K562 (cell line): Measurements from ENCODE around the gene GPR152. TPM values are rescaled to one million over a fixed set of nuclear protein-coding genes. Genes with fewer than 3 reads are reported as not detected.

Experiments
- CREB1 ChIP-seq, 2 experiments: sonication (generic) in 1 of 2; formaldehyde crosslinking in 1 of 2; IDR thresholded peaks; 2 replicates each; pipeline versions ENCODE4 v1.6.1 to v1.8.0; 2012 to 2022; ENCODE audit warnings: inconsistent platforms in 1 of 2, mild to moderate bottlenecking in 1 of 2, missing genetic modification reagents in 1 of 2, moderate library complexity in 1 of 2
- FOXK2 ChIP-seq, 2 experiments: fragments of 450-650 bp; IDR thresholded peaks in 1 of 2; conservative IDR thresholded peaks in 1 of 2; 2 replicates each; pipeline ENCODE4 v1.6.1; 2016; ENCODE audit warnings: low read depth in 2 of 2, mild to moderate bottlenecking in 1 of 2
- SNIP1 ChIP-seq: fragments of 450-650 bp; IDR thresholded peaks from 2 replicates; pipeline ENCODE4 v1.7.1; 2017; ENCODE audit warnings: low read depth, mild to moderate bottlenecking
- polyA plus RNA-seq, 8 experiments: library from polyadenylated mRNA; depleted of rRNA in 4 of 8; stranded (reverse) in 5 of 8; unstranded in 3 of 8; fragments of >200 nt; fragmentation: Nextera tagmentation in 2 of 8; fragmentation: Illumina TruSeq in 1 of 8; extraction: Ambion mirVana in 2 of 8; extraction: Trizol in 1 of 8; gene quantifications; 2 replicates each; pipeline versions ENCODE4 v1.2.1 to v1.2.3, GENCODE V29; 2011 to 2014; ENCODE audit warnings: inconsistent platforms in 1 of 8, missing spikeins in 1 of 8
- total RNA-seq, 7 experiments: library from RNA; depleted of rRNA in 6 of 7; stranded (reverse); fragments of >200 nt in 6 of 7; fragmentation: Illumina TruSeq in 2 of 7; extraction: Trizol in 2 of 7; gene quantifications; 2 replicates each; pipeline versions ENCODE4 v1.2.1 to v1.2.3, GENCODE V29; 2011 to 2021; ENCODE audit warnings: low replicate concordance in 1 of 7
- TF ChIP-seq, protein P1 (sequence below), 2 experiments: fragments of 450-650 bp; formaldehyde crosslinking in 1 of 2; IDR thresholded peaks; 2 replicates each; pipeline versions ENCODE4 v1.4.0 to v1.6.1; 2014 to 2020; ENCODE audit warnings: mild to moderate bottlenecking in 2 of 2, borderline replicate concordance in 1 of 2, low read depth in 1 of 2
- TF ChIP-seq, protein P2 (sequence below): sonication (generic); formaldehyde crosslinking; IDR thresholded peaks from 2 replicates; pipeline ENCODE4 v1.8.1; 2023; ENCODE audit warnings: mild to moderate bottlenecking, missing genetic modification reagents

GPR152 gene
- total and polyA plus RNA-seq, 9 of the 15 experiments (the other 6 are each of a cell fraction or from before 2014, with no cell fraction given): not detected

DNA sequence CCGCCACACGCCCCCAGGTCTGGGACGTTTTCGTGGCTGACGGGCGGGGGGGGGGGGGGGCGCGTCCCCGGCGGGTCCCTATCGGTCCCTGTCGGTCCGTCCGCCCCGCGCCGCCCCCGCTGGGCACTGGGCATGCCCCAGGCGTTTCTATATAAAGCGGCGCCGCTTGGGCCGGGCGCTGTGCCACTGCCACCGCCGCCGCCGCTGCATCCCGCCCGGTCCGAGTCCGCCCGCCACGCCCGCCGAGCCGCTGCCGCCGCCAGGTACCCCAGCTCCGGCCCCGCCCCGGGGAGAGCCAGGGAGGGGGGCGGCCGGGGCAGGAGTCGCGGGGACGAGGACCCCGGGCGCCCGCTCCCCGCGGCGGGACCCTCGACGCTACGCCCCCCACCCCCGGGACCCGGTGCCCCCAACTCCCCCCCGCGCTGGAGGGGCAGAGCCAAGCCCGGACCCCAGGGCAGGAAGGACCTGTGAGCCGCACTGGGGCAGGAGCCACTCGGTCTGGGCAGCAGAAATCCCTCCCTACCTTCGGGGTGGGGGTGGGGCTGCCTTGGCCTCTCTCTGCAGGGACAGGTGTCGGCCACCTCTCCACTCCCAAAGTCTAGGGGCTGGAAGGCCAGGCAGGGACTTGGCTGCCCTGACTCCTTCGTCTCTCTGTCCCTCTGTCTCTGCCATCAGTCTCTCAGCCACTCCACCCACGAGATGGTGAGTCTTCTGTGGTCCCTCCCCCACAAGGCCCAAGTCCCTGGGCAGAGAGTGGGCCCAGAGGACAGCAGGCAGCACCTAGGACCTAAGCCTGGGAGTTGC lies 36.8 kb downstream of the GPR152 start, which contains the start of gene CARNS1 (continued):
- TF ChIP-seq, protein P1, sequence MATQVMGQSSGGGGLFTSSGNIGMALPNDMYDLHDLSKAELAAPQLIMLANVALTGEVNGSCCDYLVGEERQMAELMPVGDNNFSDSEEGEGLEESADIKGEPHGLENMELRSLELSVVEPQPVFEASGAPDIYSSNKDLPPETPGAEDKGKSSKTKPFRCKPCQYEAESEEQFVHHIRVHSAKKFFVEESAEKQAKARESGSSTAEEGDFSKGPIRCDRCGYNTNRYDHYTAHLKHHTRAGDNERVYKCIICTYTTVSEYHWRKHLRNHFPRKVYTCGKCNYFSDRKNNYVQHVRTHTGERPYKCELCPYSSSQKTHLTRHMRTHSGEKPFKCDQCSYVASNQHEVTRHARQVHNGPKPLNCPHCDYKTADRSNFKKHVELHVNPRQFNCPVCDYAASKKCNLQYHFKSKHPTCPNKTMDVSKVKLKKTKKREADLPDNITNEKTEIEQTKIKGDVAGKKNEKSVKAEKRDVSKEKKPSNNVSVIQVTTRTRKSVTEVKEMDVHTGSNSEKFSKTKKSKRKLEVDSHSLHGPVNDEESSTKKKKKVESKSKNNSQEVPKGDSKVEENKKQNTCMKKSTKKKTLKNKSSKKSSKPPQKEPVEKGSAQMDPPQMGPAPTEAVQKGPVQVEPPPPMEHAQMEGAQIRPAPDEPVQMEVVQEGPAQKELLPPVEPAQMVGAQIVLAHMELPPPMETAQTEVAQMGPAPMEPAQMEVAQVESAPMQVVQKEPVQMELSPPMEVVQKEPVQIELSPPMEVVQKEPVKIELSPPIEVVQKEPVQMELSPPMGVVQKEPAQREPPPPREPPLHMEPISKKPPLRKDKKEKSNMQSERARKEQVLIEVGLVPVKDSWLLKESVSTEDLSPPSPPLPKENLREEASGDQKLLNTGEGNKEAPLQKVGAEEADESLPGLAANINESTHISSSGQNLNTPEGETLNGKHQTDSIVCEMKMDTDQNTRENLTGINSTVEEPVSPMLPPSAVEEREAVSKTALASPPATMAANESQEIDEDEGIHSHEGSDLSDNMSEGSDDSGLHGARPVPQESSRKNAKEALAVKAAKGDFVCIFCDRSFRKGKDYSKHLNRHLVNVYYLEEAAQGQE (IDR thresholded peaks at IDR 0.05; ENCODE audit: borderline replicate concordance): no peak
- TF ChIP-seq, protein P1 (CRISPR knock-in tag; IDR thresholded peaks at IDR 0.05; ENCODE audit: low read depth): no peak
- TF ChIP-seq, protein P2, sequence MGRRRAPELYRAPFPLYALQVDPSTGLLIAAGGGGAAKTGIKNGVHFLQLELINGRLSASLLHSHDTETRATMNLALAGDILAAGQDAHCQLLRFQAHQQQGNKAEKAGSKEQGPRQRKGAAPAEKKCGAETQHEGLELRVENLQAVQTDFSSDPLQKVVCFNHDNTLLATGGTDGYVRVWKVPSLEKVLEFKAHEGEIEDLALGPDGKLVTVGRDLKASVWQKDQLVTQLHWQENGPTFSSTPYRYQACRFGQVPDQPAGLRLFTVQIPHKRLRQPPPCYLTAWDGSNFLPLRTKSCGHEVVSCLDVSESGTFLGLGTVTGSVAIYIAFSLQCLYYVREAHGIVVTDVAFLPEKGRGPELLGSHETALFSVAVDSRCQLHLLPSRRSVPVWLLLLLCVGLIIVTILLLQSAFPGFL (CRISPR knock-in tag): no peak
- TF ChIP-seq FOXK2 (conservative IDR thresholded peaks at IDR 0.05 in 1 of 2, IDR thresholded peaks at IDR 0.05 in 1 of 2; ENCODE audit: low read depth in 2 of 2) (no peak), CREB1 (IDR thresholded peaks at IDR 0.05) (no peak), CREB1 (CRISPR knock-in tag; IDR thresholded peaks at IDR 0.05) (no peak), SNIP1 (no peak)
